ENCODE measurements around the gene PPCS.
A peak's percentile ranks its signal among the peaks of the same experiment; 100 is the strongest.
"Not testable (repeated sequence)": the region's sequence is repeated elsewhere in the genome, so short reads cannot be mapped to it uniquely, and the experiment has no call there.

The PPCS gene

DNA sequence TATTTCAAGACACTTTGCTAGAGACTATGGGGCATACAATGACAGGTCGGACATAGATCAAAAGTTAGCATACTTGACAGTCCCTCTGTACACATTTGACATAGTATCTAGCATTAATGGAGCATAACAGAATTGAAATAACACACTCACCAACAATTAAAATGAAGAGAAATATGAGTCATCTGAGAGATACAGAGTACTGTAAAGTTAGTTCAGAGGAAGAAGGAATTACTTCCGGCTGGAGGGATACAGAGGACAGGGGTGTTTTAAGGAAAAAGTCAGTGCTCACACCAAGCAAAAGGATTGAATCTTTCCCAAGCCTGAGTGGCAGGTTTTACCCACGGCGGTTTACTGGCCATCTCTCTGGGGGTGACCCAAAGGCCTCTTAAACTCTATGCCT is 3.0 kb upstream of the PPCS start:
- no peak for DNase-seq (ENCODE audit: low read depth)

DNA sequence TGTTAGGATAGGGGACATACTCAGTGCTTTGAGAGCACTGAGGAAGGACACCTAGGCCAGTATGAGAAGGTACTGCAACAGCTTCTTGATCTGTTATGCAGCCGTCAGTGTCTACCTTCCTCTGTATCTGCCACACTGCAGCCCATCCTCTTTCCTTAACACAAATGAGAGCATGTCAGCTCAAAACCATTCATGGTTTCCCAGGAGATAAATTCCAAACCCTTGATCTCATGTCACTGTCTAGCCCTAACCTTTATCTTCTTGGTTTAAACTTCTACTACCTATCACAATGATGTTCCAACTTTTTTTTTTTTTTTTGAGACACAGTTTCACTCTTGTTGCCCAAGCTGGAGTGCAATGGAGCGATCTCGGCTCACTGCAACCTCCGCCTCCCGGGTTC is 1.9 kb upstream of the PPCS start:
- no peak for DNase-seq (ENCODE audit: low read depth)

DNA sequence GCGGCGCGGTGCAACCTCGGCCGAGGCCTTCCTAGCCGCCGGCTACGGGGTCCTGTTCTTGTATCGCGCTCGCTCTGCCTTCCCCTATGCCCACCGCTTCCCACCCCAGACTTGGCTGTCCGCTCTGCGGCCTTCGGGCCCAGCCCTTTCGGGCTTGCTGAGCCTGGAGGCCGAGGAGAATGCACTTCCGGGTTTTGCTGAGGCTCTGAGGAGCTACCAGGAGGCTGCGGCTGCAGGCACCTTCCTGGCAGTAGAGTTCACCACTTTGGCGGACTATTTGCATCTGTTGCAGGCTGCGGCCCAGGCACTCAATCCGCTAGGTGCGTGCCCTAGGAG is 379 bp downstream of the PPCS start:
- peak; percentile 29 for DNase-seq (ENCODE audit: low read depth)

DNA sequence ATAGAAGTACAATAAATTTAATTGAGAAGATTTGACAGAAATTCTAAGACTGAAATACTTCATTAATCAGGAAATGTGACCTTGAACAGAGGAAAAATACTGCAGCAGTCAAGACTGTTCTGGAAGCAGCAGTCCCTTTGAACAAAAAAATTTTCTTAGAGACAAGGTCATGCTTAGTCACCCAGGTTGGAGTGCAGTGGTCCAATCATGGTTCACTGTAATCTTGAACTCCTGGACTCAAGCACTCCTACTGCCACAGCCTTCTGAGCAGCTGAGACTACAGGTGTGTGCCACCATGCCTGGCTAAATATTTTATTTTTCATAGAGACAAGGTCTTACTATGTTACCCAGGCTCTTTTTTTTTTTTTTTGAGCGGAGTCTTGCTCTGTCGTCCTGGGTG is 4.9 kb downstream of the PPCS start:
- no peak for DNase-seq (ENCODE audit: low read depth)

DNA sequence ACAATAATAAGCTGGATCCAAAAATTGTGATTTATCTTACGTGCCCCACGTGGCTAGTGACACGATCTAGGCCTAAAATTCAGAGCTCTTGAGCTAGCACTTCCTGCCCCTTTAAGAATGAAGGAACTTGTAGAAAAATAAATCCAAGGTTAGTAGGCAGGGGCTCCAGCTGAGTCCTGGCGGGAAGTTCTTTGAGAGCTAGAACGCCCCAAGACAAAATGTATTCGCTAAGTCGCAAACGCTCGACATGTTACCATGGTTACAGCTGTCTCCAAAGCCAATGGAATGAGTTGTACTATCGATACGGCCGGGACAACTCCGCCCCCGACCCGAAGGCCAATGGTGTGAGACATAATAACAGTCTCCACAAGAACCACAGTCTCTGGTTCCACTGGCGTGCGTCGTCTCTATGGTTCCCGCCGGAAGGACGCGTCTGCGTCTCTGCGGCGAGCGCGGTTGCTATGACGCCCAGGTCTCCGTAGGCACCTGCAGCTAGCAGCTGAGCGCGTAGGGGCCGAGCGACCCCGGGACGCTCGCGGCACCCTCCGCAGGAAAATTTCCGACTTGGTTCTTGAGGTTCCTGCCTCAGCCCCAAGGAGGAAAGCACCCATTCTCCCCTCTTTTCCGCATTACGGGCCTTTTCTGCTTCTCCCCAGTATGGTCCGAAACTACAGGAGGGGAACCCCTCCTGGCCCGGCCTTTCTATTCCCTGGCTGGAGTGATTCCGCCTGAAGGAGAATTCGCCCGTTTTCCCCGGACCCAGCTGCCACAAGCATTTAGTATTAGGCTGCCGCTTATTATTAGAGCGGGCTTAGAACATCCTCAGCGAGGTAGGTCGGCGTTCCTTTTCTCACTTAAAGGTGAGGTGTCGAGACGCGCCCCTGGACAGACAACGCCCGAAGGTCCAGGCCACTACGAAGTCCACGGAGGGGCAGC is 6.8 kb downstream of the PPCS start, which contains the start of gene CCDC30:
CCDC30 (plus strand) TSS at position 459 of the 936 bp plus-strand sequence. CDS start 17,266 bp downstream, outside the sequence.
- DNase-seq (ENCODE audit: low read depth): peak; percentile 94

DNA sequence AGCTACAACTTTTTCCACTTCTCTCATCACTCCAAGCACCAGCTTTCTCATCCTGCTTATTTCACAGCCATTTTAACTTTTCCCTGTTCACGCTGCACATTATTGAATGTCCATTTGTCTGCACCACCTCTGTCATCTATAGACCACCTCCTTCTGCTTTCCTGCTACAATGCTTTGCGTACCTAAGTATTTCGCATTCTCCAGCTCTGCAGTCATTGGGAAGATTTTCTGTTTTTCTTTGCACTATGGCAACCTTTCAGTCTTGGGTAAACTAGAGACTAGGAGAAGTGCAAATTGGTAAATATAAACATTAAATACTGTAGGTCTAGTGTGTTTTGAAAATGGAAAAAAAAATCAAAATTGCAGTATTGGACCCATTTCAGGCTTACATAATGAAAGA is 7.6 kb downstream of the PPCS start:
- no peak for DNase-seq (ENCODE audit: low read depth)

DNA sequence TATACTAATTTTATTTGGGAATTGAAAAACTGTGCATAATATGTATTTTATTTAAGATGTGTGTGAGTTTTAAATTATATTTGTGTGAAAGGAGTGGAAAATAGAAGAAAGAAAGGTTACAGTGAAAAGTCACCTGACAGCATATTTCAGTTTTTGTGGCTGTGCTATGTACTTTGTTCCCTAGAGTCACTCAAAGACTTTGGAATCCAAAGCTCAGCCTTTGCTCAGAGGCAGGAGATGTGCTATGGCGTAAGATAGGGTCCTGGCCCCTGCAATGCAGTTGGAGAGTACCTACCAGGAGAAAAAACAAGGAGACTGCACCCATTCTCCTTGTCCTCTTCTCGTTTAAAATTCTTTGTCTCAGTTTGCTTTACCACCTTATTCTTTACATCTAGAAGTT is 9.7 kb downstream of the PPCS start:
- DNase-seq (ENCODE audit: low read depth): no peak

DNA sequence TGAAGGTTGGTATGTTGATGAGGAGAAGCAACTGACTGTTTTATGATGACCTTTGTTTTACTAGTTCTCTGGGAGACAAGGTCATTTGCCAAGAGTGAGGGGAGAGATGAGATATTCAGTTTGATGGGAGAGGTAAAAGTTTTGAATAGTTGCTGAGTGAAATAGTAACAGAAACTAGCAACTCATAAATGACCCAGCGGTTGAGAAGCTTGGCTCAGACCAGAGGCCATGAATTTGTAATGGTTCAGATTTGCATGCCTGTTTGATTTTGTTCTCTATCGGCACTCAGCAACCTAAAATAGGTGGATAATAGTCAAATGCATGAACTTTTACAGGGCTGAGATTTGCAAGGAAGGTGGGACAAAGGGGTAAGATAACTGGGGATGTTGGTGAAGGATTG is 13.4 kb downstream of the PPCS start:
- no peak for DNase-seq (ENCODE audit: low read depth)

DNA sequence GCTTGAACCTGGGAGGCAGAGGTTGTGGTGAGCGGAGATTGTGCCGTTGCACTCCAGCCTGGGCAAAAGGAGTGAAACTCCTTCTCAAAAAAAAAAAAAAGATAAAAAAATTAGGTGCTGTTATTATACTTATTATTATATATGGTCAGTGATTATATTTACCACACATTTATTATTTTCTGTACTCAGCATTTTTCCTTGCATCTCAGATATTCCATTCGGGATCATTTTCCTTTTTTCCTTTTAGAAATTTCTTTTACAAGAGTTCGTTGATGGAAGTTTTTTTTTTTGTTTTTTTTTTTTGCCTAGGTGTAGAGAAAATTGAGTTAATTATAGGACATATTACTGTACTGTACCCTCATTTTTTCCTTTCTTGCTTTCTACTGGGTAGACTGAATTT is 20.3 kb downstream of the PPCS start:
- no peak for DNase-seq (ENCODE audit: low read depth)

DNA sequence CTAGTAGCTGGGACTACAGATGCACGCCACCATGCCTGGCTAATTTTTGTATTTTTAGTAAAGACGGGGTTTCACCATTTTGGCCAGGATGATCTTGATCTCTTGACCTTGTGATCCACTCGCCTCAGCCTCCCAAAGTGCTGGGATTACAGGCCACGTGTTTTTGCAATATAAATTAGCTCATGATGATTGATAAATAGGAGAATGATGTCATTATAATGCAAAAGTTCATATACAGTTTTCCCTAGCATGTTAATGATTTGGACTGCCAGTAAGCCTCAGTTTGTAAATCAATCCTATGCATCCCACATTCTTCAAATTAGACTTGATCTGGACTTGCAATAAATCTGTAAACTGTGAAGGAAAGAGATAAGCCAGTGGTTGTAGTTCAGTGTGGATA is 21.0 kb downstream of the PPCS start:
- DNase-seq (ENCODE audit: low read depth): not testable (repeated sequence)

DNA sequence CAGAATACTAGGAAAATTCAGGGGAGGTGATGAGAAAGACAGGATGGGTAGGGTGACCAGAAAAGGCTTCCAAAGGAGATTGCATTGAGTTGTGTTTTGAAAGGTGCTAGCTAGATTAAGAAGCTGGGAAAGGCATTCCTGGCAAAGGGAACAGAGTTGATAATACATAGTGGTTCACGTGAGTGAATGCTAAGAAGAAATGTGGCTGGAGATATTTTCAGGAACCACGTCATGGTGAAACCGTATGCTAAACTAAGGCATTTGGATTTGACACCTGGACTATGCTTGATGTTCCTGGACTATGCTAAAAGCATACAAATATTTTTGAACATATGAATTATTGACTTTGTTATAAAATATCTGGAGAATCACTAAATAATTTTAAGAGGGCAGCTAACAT is 21.4 kb downstream of the PPCS start:
- no peak for DNase-seq (ENCODE audit: low read depth)

DNA sequence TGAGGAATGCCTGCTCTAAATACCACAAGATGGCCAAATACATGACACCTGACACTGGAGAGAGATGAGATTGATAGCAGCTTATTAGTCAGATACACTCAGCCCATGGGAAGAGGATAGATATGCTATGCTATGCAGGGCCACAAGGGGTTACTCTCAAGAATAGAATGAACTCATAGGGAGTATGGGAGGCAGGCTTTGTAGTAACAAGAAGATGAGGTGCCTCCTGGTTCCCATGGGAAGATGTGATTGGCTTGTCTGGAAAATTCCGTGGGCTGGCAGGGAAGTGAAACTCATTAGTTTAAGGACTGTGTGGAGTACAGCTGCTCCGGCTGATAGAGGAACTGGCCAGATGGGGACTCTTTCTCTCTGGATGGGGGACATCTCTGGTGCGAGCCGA is 23.3 kb downstream of the PPCS start:
- no peak for DNase-seq (ENCODE audit: low read depth)

DNA sequence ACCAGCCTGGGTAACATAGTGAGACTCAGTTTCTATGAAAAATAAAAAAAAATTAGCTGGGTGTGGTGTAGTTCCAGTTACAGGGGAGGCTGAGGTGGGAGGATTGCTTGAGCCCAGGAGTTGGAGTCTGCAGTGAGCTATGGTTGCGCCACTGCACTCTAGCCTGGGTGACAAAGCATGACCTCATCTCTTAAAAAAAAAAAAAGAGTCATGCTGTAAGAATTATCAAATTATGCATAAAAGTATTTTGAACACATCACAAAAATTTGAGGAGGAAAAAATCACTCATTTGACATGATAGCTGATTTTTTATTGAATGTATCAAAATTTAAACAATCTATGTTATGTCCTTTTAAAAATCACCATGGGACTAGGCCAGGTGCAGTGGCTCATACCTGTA is 24.6 kb downstream of the PPCS start:
- DNase-seq (ENCODE audit: low read depth): no peak

DNA sequence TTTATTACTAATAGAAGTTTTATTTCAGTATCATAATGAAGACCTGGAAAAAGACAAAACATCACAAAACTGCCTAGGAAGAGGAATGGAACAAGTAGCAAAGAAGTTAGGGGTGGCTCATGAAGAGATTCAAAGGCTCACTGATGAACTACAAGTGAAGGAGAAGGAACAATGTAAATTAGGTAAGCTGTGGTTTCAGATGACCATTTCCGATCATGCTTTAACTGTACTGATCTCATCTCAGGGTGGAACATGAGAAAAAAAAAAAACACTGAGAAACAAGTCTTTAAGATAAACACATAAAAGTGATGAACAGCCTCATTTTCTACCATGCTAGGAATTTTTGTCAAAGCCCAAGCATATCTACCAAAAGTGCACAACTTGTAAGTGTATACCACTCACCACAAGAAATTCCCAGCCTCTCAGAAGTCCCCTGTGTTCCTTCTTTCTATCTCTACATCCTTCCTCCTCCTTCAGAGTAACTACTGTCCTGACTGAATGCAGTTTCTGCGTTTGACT is 26.4 kb downstream of the PPCS start:
- DNase-seq (ENCODE audit: low read depth): no peak

DNA sequence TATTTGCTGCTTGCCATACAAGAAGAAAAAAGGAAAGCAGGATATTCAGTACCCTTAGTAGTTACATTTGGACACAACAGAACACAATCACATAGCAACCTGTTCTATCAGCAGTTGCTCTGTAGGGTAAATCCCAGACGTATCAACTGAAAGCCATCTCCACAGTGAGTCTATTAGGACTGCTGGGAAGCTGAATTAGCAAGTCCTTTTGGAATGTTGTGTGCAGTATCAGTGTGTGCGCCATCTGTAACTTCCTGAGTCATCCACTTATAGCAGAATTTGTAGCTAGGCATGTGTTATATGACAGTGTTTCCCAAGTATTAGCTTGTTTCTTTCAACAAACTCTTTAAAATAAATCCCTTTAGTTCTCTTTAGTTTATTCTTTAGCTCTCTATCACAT is 28.0 kb downstream of the PPCS start:
- DNase-seq (ENCODE audit: low read depth): no peak

DNA sequence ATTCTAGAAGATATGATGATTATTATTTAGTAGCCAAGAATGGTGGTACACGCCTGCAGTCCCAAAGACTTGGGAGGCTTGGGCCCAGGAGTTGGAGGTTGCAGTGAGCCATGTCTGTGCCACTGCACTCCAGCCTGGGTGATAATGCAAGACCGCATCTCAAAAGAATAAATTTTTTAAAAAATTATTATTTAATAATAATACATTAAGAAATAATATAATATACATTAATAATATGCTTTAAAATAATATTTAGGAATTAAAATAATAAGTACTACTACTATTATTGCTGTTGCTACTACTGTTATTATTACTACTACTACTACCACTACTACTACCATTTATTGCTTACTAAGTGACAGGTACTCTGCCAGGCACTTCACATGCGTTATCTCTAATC is 33.9 kb downstream of the PPCS start:
- no peak for DNase-seq (ENCODE audit: low read depth)

DNA sequence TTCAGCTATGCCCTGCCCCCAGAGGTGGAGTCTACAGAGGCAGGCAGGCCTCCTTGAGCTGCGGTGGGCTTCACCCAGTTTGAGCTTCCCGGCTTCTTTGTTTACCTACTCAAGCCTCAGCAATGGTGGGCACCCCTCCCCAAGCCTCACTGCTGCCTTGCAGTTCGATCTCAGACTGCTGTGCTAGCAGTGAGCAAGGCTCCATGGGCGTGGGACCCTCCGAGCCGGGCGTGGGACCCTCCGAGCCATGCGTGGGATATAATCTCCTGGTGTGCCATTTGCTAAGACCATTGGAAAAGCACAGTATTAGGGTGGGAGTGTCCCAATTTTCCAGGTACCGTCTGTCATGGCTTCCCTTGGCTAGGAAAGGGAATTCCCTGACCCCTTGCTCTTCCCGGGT is 45.7 kb downstream of the PPCS start:
- not testable (repeated sequence) for DNase-seq (ENCODE audit: low read depth)

DNA sequence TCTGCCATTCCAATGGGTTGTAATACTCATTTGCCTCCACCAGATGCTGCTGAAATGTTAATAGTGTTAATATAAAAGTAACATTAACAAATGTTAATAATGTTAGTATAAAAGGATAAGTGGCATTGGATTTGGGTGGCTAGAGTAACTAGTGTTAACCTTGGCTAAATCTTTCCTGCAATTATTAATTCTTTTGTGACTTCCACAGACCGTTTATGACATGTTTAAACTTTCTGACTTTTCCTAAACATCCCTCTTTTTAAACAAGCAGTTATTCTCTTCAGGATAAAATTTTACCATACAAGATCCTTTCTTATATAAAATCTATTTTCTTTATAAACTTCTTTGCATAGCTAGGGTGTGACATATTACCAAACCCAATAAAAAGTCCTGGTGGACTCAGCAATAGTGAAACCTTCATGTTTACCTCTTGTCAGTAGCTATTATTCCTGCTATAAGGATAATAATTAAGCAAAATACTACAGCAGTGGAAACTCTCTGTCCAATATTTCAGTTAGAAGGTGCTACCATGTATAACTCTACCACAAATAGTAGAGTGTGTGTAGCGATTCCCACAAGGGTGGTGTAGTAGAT is 48.3 kb downstream of the PPCS start:
- no peak for DNase-seq (ENCODE audit: low read depth)

DNA sequence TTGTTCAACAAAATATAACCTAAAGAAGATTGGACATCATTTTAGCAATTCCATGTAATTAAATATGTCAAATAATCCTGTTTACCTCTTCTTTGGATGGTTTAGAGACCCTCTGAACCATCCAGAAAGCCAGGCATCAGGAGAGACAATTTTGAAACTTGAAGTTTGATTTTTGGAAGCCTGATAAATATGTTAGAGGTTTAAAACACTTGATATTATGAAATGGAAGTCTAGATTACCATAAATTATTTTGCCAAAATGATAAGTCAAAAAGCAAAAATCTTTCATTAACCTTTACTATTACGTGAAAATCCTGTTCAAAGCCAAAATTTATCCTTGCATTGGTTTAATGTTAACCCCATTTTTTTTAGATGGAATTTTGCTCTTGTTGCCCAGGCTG is 50.2 kb downstream of the PPCS start:
- DNase-seq (ENCODE audit: low read depth): no peak

All from activated gamma-delta T cell treated with anti-CD3 and anti-CD28 coated beads, Interleukin-2, amount 50 U/mL, for 16 hours (primary cell).